ENCODE results near the gene MACROD2. TPM values are rescaled to one million over a fixed set of nuclear protein-coding genes. Genes with fewer than 3 reads are reported as not detected.

The MACROD2 gene
- total RNA-seq, 2 donors from 2014 or later = 8.3 to 21.8 TPM

GRCh38 chr20:14910126-14910525 is 914.8 kb downstream of the MACROD2 start:
- ATAC-seq (no peak), DNase-seq (no peak)
- H3K36me3 ChIP-seq (replicated peaks in 1 of 2; ENCODE audit: insufficient read depth in 1 of 2, low read depth in 2 of 2) = no peaks in the 10 kb centered on the region
- WGBS, 2 donors = 97 to 99% methylated on average over 2 of the region's 2 CpGs
- TF ChIP-seq POLR2A (IDR thresholded peaks at IDR 0.05) (no peak), CTCF (IDR thresholded peaks at IDR 0.05) (no peak)
- H3K27me3 ChIP-seq = no peaks in the 10 kb centered on the region
- no peak overlapping the region for H3K4me3 ChIP-seq
- H3K9me3 ChIP-seq = no peaks in the 10 kb centered on the region
- H3K4me1 ChIP-seq = no peaks in the 10 kb centered on the region
- intact Hi-C loops (cut with DNase I) = no loop called here
- no peak overlapping the region for H3K27ac ChIP-seq

GRCh38 chr20:14913896-14914620 is 918.7 kb downstream of the MACROD2 start:
- Histone ChIP-seq H3K36me3 (replicated peaks in 1 of 2; ENCODE audit: insufficient read depth in 1 of 2, low read depth in 2 of 2) (no peaks in the 10 kb centered on the region), H3K4me1 (no peaks in the 10 kb centered on the region), H3K9me3 (no peaks in the 10 kb centered on the region), H3K27me3 (no peaks in the 10 kb centered on the region), H3K4me3 (no peak overlapping the region), H3K27ac (no peak overlapping the region)
- TF ChIP-seq POLR2A (IDR thresholded peaks at IDR 0.05) = no peak
- TF ChIP-seq CTCF (IDR thresholded peaks at IDR 0.05) = no peak
- DNase-seq (no peak), ATAC-seq (no peak)
- intact Hi-C loops (cut with DNase I) = no loop called here
- WGBS, 2 donors = 87 to 93% methylated on average over 6 of the region's 6 CpGs

GRCh38 chr20:14914633-14915032 is 919.3 kb downstream of the MACROD2 start:
- WGBS, 2 donors = 79 to 80% methylated on average over 2 of the region's 2 CpGs
- ATAC-seq = no peak
- H3K36me3 ChIP-seq (replicated peaks in 1 of 2; ENCODE audit: insufficient read depth in 1 of 2, low read depth in 2 of 2) = no peaks in the 10 kb centered on the region

GRCh38 chr20:14915356-14915755 is 920.0 kb downstream of the MACROD2 start:
- 74 to 75% methylated on average over 8 of the region's 8 CpGs for WGBS, 2 donors
- no peak overlapping the region for H3K4me3 ChIP-seq
- intact Hi-C loops (cut with DNase I) = no loop called here

More at GRCh38 chr20:14914633-14915032, 919.3 kb downstream of the MACROD2 start:
- TF ChIP-seq CTCF (IDR thresholded peaks at IDR 0.05) (no peak), POLR2A (IDR thresholded peaks at IDR 0.05) (no peak)
- intact Hi-C loops (cut with DNase I) = no loop called here
- Histone ChIP-seq H3K27me3 (no peaks in the 10 kb centered on the region), H3K4me3 (no peak overlapping the region), H3K9me3 (no peaks in the 10 kb centered on the region), H3K4me1 (peaks cover 4% of the 10 kb centered on the region), H3K27ac (no peak overlapping the region)
- DNase-seq = no peak

More at GRCh38 chr20:14915356-14915755, 920.0 kb downstream of the MACROD2 start:
- no peaks in the 10 kb centered on the region for H3K9me3 ChIP-seq
- H3K4me1 ChIP-seq = peaks cover 10% of the 10 kb centered on the region
- no peaks in the 10 kb centered on the region for H3K27me3 ChIP-seq
- TF ChIP-seq CTCF (IDR thresholded peaks at IDR 0.05) (no peak), POLR2A (IDR thresholded peaks at IDR 0.05) (no peak)
- no peaks in the 10 kb centered on the region for H3K36me3 ChIP-seq (replicated peaks in 1 of 2; ENCODE audit: insufficient read depth in 1 of 2, low read depth in 2 of 2)
- DNase-seq = no peak
- H3K27ac ChIP-seq = no peak overlapping the region
- ATAC-seq = no peak

All from body of pancreas (tissue), 4 donors.